K562 (cell line): Measurements from ENCODE around the gene FAM234B. TPM values are rescaled to one million over a fixed set of nuclear protein-coding genes. Genes with fewer than 3 reads are reported as not detected.

Experiments
- ATAC-seq: fragments of 200-7000 bp; cut with Tn5 transposase; 3 replicates; pipeline ENCODE4 v1.9.1; 2020; ENCODE audit warnings: moderate library complexity
- BruUV-seq: library from RNA; stranded (reverse); fragments of 400-500 nt; replicated peaks from 2 replicates; lab custom pipeline; 2021; lab: Mats Ljungman, UMichigan
- CTCF ChIA-PET: fragments of 300-600 bp; formaldehyde crosslinking; extraction: SDS; loops from one replicate; lab custom pipeline; 2021; ENCODE audit warnings: low intra/inter-chr PET ratio; lab: Yijun Ruan, JAX
- POLR2A ChIA-PET: fragments of 300-600, 350-650 bp; sonication (Branson Sonifier 250); formaldehyde crosslinking; extraction: SDS; loops from one replicate; lab custom pipeline; 2021; ENCODE audit warnings: antibody characterized with exemption, inconsistent platforms; lab: Yijun Ruan, JAX
- DNase-seq, 4 experiments: peaks; one replicate each; pipeline versions ENCODE4 v3.0.0 to v3.0.0-alpha.2; 2011 to 2018; ENCODE audit warnings: low spot score in 3 of 4, mixed read lengths in 3 of 4; ENCODE audit errors: extremely low read depth in 1 of 4
- FAIRE-seq: peaks from 2 replicates; lab custom pipeline; 2011; peaks lifted over from hg19 to GRCh38; lab: Jason Lieb, UNC
- H2AFZ ChIP-seq: 2 replicates; pipeline ENCODE4 v1.6.0; 2011; ENCODE audit warnings: low read depth, low read length, control low read depth, inconsistent platforms
- H3K27ac ChIP-seq: fragments of 200-600 bp; 3 replicates; pipeline ENCODE4 v1.8.0; 2011; ENCODE audit warnings: low read depth, mild to moderate bottlenecking, control low read depth, inconsistent platforms, low read length, moderate library complexity, mixed read lengths; ENCODE audit errors: extremely low read depth
- H3K27me3 ChIP-seq, 2 experiments: fragments of 300-600 bp in 1 of 2; 2 replicates in 1 of 2; 3 replicates in 1 of 2; pipeline versions ENCODE4 v1.6.0 to v1.8.0; 2011; ENCODE audit warnings: inconsistent platforms in 2 of 2, low read length in 2 of 2, mild to moderate bottlenecking in 1 of 2, mixed read lengths in 1 of 2, moderate library complexity in 1 of 2; ENCODE audit not compliant: control insufficient read depth in 2 of 2, insufficient read depth in 2 of 2
- H3K36me3 ChIP-seq: fragments of 300-600 bp; 3 replicates; pipeline ENCODE4 v1.8.0; 2011; ENCODE audit warnings: mild to moderate bottlenecking, low read length, inconsistent platforms; ENCODE audit not compliant: control insufficient read depth, insufficient read depth
- H3K4me1 ChIP-seq, 2 experiments: fragments of 200-600 bp in 1 of 2; replicated peaks in 1 of 2; 2 replicates in 1 of 2; 3 replicates in 1 of 2; pipeline versions ENCODE4 v1.5.1 to v1.8.0; 2011; ENCODE audit warnings: inconsistent platforms in 2 of 2, low read length in 2 of 2, mild to moderate bottlenecking in 1 of 2, mixed read lengths in 1 of 2, moderate library complexity in 1 of 2; ENCODE audit not compliant: control insufficient read depth in 2 of 2, insufficient read depth in 2 of 2
- H3K4me2 ChIP-seq: 2 replicates; pipeline ENCODE4 v1.6.1; 2011; ENCODE audit warnings: low read length, control low read depth, inconsistent platforms, mixed read lengths; ENCODE audit not compliant: insufficient read depth
- H3K4me3 ChIP-seq: fragments of 200-600 bp; sonication (generic), shearing (Covaris generic); 2 replicates; pipeline ENCODE4 v1.5.1; 2016; ENCODE audit warnings: control low read depth, inconsistent platforms
- H3K79me2 ChIP-seq: fragments of 200-600 bp; 3 replicates; pipeline ENCODE4 v1.8.0; 2011; ENCODE audit warnings: low read length, inconsistent platforms; ENCODE audit not compliant: control insufficient read depth, insufficient read depth
- H3K9ac ChIP-seq, 2 experiments: 2 replicates each; pipeline versions ENCODE4 v1.6.0 to v1.6.1; 2011; ENCODE audit warnings: low read depth in 2 of 2, low read length in 2 of 2, control low read depth in 1 of 2, inconsistent platforms in 1 of 2, mild to moderate bottlenecking in 1 of 2, mixed read lengths in 1 of 2; ENCODE audit not compliant: insufficient read depth in 1 of 2
- H3K9me1 ChIP-seq: one replicate; pipeline ENCODE4 v1.6.0; 2011; ENCODE audit warnings: inconsistent platforms, mild to moderate bottlenecking, low read length, moderate library complexity; ENCODE audit not compliant: control insufficient read depth, insufficient read depth
- H3K9me3 ChIP-seq: replicated peaks from 2 replicates; pipeline ENCODE4 v1.5.1; 2011; ENCODE audit warnings: low read depth, low read length, inconsistent platforms; ENCODE audit not compliant: control insufficient read depth, insufficient read depth
- H4K20me1 ChIP-seq: replicated peaks from 2 replicates; pipeline ENCODE4 v1.6.1; 2011; ENCODE audit warnings: low read length, inconsistent platforms, mixed read lengths; ENCODE audit not compliant: control insufficient read depth, insufficient read depth
- EWSR1 ChIP-seq: fragments of 450-650 bp; IDR thresholded peaks from 2 replicates; pipeline ENCODE4 v1.6.1; 2018; ENCODE audit warnings: borderline replicate concordance, mild to moderate bottlenecking, low read depth, moderate library complexity; ENCODE audit not compliant: partially characterized antibody
- PHF21A ChIP-seq: fragments of 450-650 bp; IDR thresholded peaks from 2 replicates; pipeline ENCODE4 v1.6.1; 2017; ENCODE audit warnings: low read depth, borderline replicate concordance
- PYGO2 ChIP-seq: fragments of 450-650 bp; IDR thresholded peaks from 2 replicates; pipeline ENCODE4 v1.6.1; 2016; ENCODE audit warnings: mild to moderate bottlenecking, missing genetic modification characterization, moderate library complexity, missing compliant biosample characterization
- ZC3H8 ChIP-seq: fragments of 450-650 bp; IDR thresholded peaks from 2 replicates; pipeline ENCODE4 v1.6.1; 2017
- ZNF274 ChIP-seq: IDR thresholded peaks from 2 replicates; pipeline ENCODE4 v1.6.1; 2011; ENCODE audit warnings: low read depth, mild to moderate bottlenecking, low read length, moderate library complexity, borderline replicate concordance
- WGBS: fragments of 100-300 bp; shearing (Covaris generic); methylation state at CpG from one replicate; pipeline ENCODE4 v1.1.6; 2016; ENCODE audit warnings: low coverage, mixed read lengths; ENCODE audit not compliant: insufficient coverage; ENCODE audit errors: missing lambda C conversion rate; 5-methylcytosine and 5-hydroxymethylcytosine counted together
- in situ Hi-C: fragments of 300-500 bp; cut with MboI; formaldehyde crosslinking; loops from 4 replicates; pipeline ENCODE4 v1.15.0; 2018; ENCODE audit warnings: inconsistent platforms, mixed read lengths
- intact Hi-C: fragments of 100-400 bp; cut with micrococcal nuclease; formaldehyde crosslinking; loops from 2 replicates; pipeline ENCODE4 v1.14.2; 2022
- polyA plus RNA-seq, 8 experiments: library from polyadenylated mRNA; depleted of rRNA in 4 of 8; stranded (reverse) in 5 of 8; unstranded in 3 of 8; fragments of >200 nt; fragmentation: Nextera tagmentation in 2 of 8; fragmentation: Illumina TruSeq in 1 of 8; extraction: Ambion mirVana in 2 of 8; extraction: Trizol in 1 of 8; gene quantifications; 2 replicates each; pipeline versions ENCODE4 v1.2.1 to v1.2.3, GENCODE V29; 2011 to 2014; ENCODE audit warnings: inconsistent platforms in 1 of 8, missing spikeins in 1 of 8
- total RNA-seq, 7 experiments: library from RNA; depleted of rRNA in 6 of 7; stranded (reverse); fragments of >200 nt in 6 of 7; fragmentation: Illumina TruSeq in 2 of 7; extraction: Trizol in 2 of 7; gene quantifications; 2 replicates each; pipeline versions ENCODE4 v1.2.1 to v1.2.3, GENCODE V29; 2011 to 2021; ENCODE audit warnings: low replicate concordance in 1 of 7
- TF ChIP-seq, protein P1 (sequence below): sonication (generic); formaldehyde crosslinking; IDR thresholded peaks from 2 replicates; pipeline ENCODE4 v1.8.0; 2023; ENCODE audit warnings: mild to moderate bottlenecking, missing genetic modification reagents
- TF ChIP-seq, protein P2 (sequence below): fragments of 250-450 bp; sonication (Bioruptor Pico); IDR thresholded peaks from 2 replicates; pipeline ENCODE4 v1.5.0; 2021

The FAM234B gene
- total and polyA plus RNA-seq, 9 of the 15 experiments (the other 6 are each of a cell fraction or from before 2014, with no cell fraction given) = 1.00 to 4.3 (median 2.0) TPM

DNA sequence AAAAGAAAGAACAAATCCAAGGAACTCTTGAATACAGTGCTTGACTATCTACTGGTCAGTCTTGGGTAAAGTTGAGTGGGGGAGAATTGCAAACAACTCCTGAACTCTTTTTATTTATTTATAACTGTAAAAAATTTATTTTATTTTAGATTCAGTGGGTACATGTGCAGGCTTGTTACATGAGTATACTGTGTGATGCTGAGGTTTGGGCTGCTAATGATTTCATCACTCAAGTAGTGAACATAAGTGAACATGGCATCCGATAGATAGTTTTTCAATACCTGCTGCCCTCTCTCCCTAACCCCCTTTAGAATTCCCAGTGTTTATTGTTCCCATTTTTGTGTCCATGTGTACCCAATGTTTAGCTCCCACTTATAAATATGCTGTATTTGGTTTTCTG is 62.5 kb downstream of the FAM234B start (continued):
- TF ChIP-seq, protein P1, sequence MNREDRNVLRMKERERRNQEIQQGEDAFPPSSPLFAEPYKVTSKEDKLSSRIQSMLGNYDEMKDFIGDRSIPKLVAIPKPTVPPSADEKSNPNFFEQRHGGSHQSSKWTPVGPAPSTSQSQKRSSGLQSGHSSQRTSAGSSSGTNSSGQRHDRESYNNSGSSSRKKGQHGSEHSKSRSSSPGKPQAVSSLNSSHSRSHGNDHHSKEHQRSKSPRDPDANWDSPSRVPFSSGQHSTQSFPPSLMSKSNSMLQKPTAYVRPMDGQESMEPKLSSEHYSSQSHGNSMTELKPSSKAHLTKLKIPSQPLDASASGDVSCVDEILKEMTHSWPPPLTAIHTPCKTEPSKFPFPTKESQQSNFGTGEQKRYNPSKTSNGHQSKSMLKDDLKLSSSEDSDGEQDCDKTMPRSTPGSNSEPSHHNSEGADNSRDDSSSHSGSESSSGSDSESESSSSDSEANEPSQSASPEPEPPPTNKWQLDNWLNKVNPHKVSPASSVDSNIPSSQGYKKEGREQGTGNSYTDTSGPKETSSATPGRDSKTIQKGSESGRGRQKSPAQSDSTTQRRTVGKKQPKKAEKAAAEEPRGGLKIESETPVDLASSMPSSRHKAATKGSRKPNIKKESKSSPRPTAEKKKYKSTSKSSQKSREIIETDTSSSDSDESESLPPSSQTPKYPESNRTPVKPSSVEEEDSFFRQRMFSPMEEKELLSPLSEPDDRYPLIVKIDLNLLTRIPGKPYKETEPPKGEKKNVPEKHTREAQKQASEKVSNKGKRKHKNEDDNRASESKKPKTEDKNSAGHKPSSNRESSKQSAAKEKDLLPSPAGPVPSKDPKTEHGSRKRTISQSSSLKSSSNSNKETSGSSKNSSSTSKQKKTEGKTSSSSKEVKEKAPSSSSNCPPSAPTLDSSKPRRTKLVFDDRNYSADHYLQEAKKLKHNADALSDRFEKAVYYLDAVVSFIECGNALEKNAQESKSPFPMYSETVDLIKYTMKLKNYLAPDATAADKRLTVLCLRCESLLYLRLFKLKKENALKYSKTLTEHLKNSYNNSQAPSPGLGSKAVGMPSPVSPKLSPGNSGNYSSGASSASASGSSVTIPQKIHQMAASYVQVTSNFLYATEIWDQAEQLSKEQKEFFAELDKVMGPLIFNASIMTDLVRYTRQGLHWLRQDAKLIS (CRISPR knock-in tag) = no peak
- TF ChIP-seq EWSR1 (no peak), PYGO2 (tag) (no peak)

DNA sequence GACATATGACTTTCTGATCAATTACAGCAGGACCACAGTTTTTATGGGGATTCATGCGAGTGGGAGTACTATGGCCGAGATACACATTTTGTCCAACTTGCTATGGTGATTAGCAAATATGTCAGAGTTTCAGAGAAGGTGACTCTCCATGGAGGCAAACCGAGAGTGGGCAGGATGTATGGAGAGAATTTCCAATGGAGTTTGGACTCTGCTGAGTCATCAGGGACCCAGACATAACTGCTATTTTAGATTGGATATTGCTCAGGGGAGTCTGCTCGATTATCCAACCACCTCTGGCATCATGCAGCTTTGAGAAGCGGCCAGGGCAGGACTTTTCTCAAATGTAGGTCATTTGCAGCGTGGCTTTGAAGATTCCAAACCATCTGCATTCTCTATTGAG is 68.8 kb downstream of the FAM234B start:
- no peak overlapping the region for H3K9ac ChIP-seq
- H3K36me3 ChIP-seq = no peaks in the 10 kb centered on the region
- POLR2A ChIA-PET = no interaction called here
- H3K9me1 ChIP-seq = no peaks in the 10 kb centered on the region
- no peak overlapping the region for H3K4me3 ChIP-seq
- in situ Hi-C loops = no loop called here
- CTCF ChIA-PET = no interaction called here
- no peak for FAIRE-seq
- BruUV-seq = no TSS peak
- H3K4me1 ChIP-seq = no peaks in the 10 kb centered on the region
- WGBS = 0% methylated on average over 6 of the region's 6 CpGs
- TF ChIP-seq, protein P2, sequence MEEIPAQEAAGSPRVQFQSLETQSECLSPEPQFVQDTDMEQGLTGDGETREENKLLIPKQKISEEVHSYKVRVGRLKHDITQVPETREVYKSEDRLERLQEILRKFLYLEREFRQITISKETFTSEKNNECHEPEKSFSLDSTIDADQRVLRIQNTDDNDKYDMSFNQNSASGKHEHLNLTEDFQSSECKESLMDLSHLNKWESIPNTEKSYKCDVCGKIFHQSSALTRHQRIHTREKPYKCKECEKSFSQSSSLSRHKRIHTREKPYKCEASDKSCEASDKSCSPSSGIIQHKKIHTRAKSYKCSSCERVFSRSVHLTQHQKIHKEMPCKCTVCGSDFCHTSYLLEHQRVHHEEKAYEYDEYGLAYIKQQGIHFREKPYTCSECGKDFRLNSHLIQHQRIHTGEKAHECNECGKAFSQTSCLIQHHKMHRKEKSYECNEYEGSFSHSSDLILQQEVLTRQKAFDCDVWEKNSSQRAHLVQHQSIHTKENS (CRISPR knock-in tag) = no peak
- TF ChIP-seq ZC3H8 (no peak), PHF21A (no peak), ZNF274 (no peak)
- no peak for ATAC-seq
- intact Hi-C loops = no loop called here
- H3K9me3 ChIP-seq = no peaks in the 10 kb centered on the region
- no peaks in the 10 kb centered on the region for H3K79me2 ChIP-seq
- DNase-seq = no peak
- peaks cover 0 to 29% of the 10 kb centered on the region in 2 experiments; a peak in 2 of 5 replicates for H3K27me3 ChIP-seq
- no peak overlapping the region for H3K4me2 ChIP-seq
- H3K27ac ChIP-seq = no peak overlapping the region
- no peaks in the 10 kb centered on the region for H4K20me1 ChIP-seq
- no peak overlapping the region for H2AFZ ChIP-seq
